Fibroblast of lung (primary cell): ENCODE data around the gene PATJ. TPM values are rescaled to one million over a fixed set of nuclear protein-coding genes. Genes with fewer than 3 reads are reported as not detected.

Source experiments
- DNase-seq, 2 donors: peaks; one replicate each; pipeline versions ENCODE4 v3.0.0 to v3.0.0-alpha.2; 2010; ENCODE audit warnings: low read depth in 2 of 2
- H2AFZ ChIP-seq: 2 replicates; pipeline ENCODE4 v1.5.1; 2012; ENCODE audit warnings: low read length, control low read depth, inconsistent platforms
- H3K27ac ChIP-seq: 2 replicates; pipeline ENCODE4 v1.5.1; 2011; ENCODE audit warnings: low read length, control low read depth; ENCODE audit not compliant: insufficient read depth
- H3K27me3 ChIP-seq: 2 replicates; pipeline ENCODE4 v1.5.1; 2011; ENCODE audit warnings: mild to moderate bottlenecking, low read length; ENCODE audit not compliant: control insufficient read depth, insufficient read depth
- H3K36me3 ChIP-seq: 2 replicates; pipeline ENCODE4 v1.5.1; 2011; ENCODE audit warnings: low read length; ENCODE audit not compliant: control insufficient read depth, insufficient read depth
- H3K4me1 ChIP-seq: 2 replicates; pipeline ENCODE4 v1.5.1; 2011; ENCODE audit warnings: low read length; ENCODE audit not compliant: control insufficient read depth, insufficient read depth; ENCODE audit errors: extremely low read depth
- H3K4me2 ChIP-seq: 2 replicates; pipeline ENCODE4 v1.5.1; 2011; ENCODE audit warnings: low read length, control low read depth; ENCODE audit not compliant: insufficient read depth; ENCODE audit errors: extremely low read depth
- H3K4me3 ChIP-seq, 4 experiments: fragments of 200-600 bp in 1 of 4; sonication (generic) in 1 of 4; replicated peaks in 1 of 4; 2 replicates each; pipeline ENCODE4 v1.5.1; 2011 to 2016; ENCODE audit warnings: low read length in 4 of 4, low read depth in 3 of 4, mild to moderate bottlenecking in 3 of 4, control low read depth in 2 of 4, inconsistent platforms in 1 of 4, mixed read lengths in 1 of 4; ENCODE audit not compliant: insufficient read depth in 1 of 4; ENCODE audit errors: control extremely low read depth in 1 of 4
- H3K79me2 ChIP-seq: 2 replicates; pipeline ENCODE4 v1.5.1; 2012; ENCODE audit warnings: mild to moderate bottlenecking, low read length, inconsistent platforms; ENCODE audit not compliant: control insufficient read depth, insufficient read depth
- H3K9ac ChIP-seq: 2 replicates; pipeline ENCODE4 v1.5.1; 2011; ENCODE audit warnings: mild to moderate bottlenecking, low read length, control low read depth; ENCODE audit not compliant: insufficient read depth
- H3K9me3 ChIP-seq: 2 replicates; pipeline ENCODE4 v1.5.1; 2012; ENCODE audit warnings: low read depth, low read length; ENCODE audit not compliant: control insufficient read depth, insufficient read depth
- H4K20me1 ChIP-seq: 2 replicates; pipeline ENCODE4 v1.5.1; 2011; ENCODE audit warnings: low read length; ENCODE audit not compliant: control insufficient read depth, insufficient read depth; ENCODE audit errors: extremely low read depth
- CTCF ChIP-seq, 2 donors: IDR thresholded peaks in 1 of 2; conservative IDR thresholded peaks in 1 of 2; 1 replicate in 1 of 2; 2 replicates in 1 of 2; pipeline ENCODE4 v1.5.1; 2011 to 2012; ENCODE audit warnings: low read length in 2 of 2, control low read depth in 1 of 2, inconsistent platforms in 1 of 2, low read depth in 1 of 2, mild to moderate bottlenecking in 1 of 2
- EZH2 ChIP-seq: IDR thresholded peaks from 2 replicates; pipeline ENCODE4 v1.5.1; 2012; ENCODE audit warnings: low read length, control low read depth, mild to moderate bottlenecking; ENCODE audit errors: missing control alignments
- polyA plus RNA-seq, 2 donors: library from polyadenylated mRNA; depleted of rRNA in 1 of 2; stranded (reverse) in 1 of 2; unstranded in 1 of 2; fragments of >200 nt; gene quantifications; 2 replicates each; pipeline ENCODE4 v1.2.1, GENCODE V29; 2011 to 2012; ENCODE audit warnings: missing spikeins in 1 of 2
- total RNA-seq: library from RNA; depleted of rRNA; stranded (reverse); fragments of >200 nt; gene quantifications from 2 replicates; pipeline ENCODE4 v1.2.1, GENCODE V29; 2014

The PATJ gene
- total and polyA plus RNA-seq, 2 donors (not counting 1 experiment from before 2014, with no cell fraction given), result 2.5 to 12.4 TPM

DNA sequence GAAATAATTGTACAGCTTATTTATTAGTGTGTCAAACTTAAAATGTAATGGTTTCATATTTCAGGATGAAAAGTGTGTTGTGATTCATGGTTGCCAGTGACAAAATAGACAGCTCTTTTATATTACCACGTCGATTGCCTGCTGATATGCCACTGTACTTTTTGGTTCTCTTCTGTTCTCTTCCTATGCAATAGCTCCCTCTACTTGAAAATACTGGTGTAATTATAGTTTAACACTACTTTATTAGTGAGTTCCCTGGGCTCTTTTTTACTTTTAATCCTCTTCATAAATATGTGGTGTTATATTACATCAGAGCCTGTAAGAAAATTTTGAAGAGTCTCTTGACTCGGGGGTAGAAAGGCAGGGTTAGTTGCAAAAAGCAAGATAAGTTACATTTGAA is 111.3 kb downstream of the PATJ start:
- no peaks in the 10 kb centered on the region for H3K4me1 ChIP-seq
- DNase-seq, result peak; percentile 15 to 54

GRCh38 chr1:61864489-61864888 is 122.2 kb downstream of the PATJ start:
- no peaks in the 10 kb centered on the region for H3K36me3 ChIP-seq
- H3K4me3 ChIP-seq, result no peak overlapping the region
- H2AFZ ChIP-seq, result no peak overlapping the region
- no peaks in the 10 kb centered on the region for H3K4me1 ChIP-seq
- no peak overlapping the region for H3K4me2 ChIP-seq
- no peaks in the 10 kb centered on the region for H4K20me1 ChIP-seq
- no peak overlapping the region for H3K9ac ChIP-seq
- no peaks in the 10 kb centered on the region for H3K9me3 ChIP-seq
- no peaks in the 10 kb centered on the region for H3K79me2 ChIP-seq
- TF ChIP-seq CTCF (conservative IDR thresholded peaks at IDR 0.05 in 1 of 2, IDR thresholded peaks at IDR 0.05 in 1 of 2; ENCODE audit: low read depth in 1 of 2, low read length in 2 of 2) (no peak), EZH2 (no peak)
- no peak overlapping the region for H3K27ac ChIP-seq
- no peaks in the 10 kb centered on the region for H3K27me3 ChIP-seq
- DNase-seq, result no peak

More for the DNA sequence above, 111.3 kb downstream of the PATJ start:
- no peaks in the 10 kb centered on the region for H3K27me3 ChIP-seq
- no peak overlapping the region for H3K4me3 ChIP-seq
- H3K9ac ChIP-seq, result no peak overlapping the region
- H3K36me3 ChIP-seq, result no peaks in the 10 kb centered on the region
- H3K9me3 ChIP-seq, result no peaks in the 10 kb centered on the region
- H3K27ac ChIP-seq, result no peak overlapping the region
- no peaks in the 10 kb centered on the region for H3K79me2 ChIP-seq
- H3K4me2 ChIP-seq, result no peak overlapping the region
- H2AFZ ChIP-seq, result no peak overlapping the region
- no peaks in the 10 kb centered on the region for H4K20me1 ChIP-seq
- TF ChIP-seq EZH2 (no peak), CTCF (conservative IDR thresholded peaks at IDR 0.05 in 1 of 2, IDR thresholded peaks at IDR 0.05 in 1 of 2; ENCODE audit: low read depth in 1 of 2, low read length in 2 of 2) (peak; percentile 31 to 44)

GRCh38 chr1:61865646-61866220 is 123.5 kb downstream of the PATJ start:
- H3K9ac ChIP-seq, result no peak overlapping the region
- H2AFZ ChIP-seq, result no peak overlapping the region
- no peaks in the 10 kb centered on the region for H3K9me3 ChIP-seq
- H3K4me1 ChIP-seq, result no peaks in the 10 kb centered on the region
- no peaks in the 10 kb centered on the region for H3K27me3 ChIP-seq
- H3K36me3 ChIP-seq, result no peaks in the 10 kb centered on the region
- no peaks in the 10 kb centered on the region for H4K20me1 ChIP-seq
- no peak overlapping the region for H3K27ac ChIP-seq
- no peak overlapping the region for H3K4me2 ChIP-seq
- TF ChIP-seq EZH2 (no peak), CTCF (conservative IDR thresholded peaks at IDR 0.05 in 1 of 2, IDR thresholded peaks at IDR 0.05 in 1 of 2; ENCODE audit: low read depth in 1 of 2, low read length in 2 of 2) (no peak)
- no peak for DNase-seq
- no peaks in the 10 kb centered on the region for H3K79me2 ChIP-seq
- no peak overlapping the region for H3K4me3 ChIP-seq
